ENCODE measurements around the gene RNF212.
"Not testable (repeated sequence)": the region's sequence is repeated elsewhere in the genome, so short reads cannot be mapped to it uniquely, and the experiment has no call there.

Gene RNF212

GRCh38 chr4:1048773-1049590, 64.4 kb downstream of the RNF212 start:
- no peak for DNase-seq (ENCODE audit: low read depth in 2 of 2)

DNA sequence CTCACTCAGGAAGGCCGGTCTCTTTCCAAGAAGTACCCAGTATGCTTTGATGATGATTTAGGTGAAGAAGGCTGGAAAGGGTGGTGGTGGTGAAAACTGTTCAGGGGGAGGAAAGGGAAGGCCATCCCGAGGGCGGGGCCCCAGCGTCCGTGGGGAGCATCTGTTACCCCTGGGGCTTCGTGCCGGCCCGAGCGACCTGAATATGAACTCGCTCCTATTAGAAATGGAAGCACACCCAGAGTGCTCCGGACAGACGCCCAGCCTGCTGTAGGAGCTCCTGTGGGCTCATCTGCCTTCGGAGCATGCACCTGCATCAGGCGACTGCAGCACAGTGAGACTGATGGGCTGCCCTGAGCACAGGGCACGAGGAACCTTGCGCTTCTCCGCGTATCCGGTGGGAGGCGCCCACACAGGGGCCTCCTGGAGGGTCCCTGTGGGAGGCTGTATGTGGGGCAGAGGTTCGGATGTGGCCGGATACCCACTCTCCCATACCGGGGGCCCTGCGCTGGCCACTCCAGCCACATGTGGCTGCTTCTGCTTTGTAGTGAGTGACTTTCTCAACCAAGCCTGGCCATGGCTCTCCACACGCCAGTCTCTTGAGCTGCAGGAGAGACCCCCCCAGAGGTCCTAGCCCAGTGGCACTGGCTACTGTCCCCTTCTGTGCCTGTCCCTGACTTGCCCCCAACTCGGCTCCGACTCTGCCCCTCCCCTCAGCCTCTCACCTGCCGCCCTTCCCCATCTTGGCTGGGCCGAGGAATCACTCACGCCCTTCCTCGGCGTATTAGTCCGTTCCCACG, 65.2 kb downstream of the RNF212 start:
- no peak for DNase-seq (ENCODE audit: low read depth in 2 of 2)

DNA sequence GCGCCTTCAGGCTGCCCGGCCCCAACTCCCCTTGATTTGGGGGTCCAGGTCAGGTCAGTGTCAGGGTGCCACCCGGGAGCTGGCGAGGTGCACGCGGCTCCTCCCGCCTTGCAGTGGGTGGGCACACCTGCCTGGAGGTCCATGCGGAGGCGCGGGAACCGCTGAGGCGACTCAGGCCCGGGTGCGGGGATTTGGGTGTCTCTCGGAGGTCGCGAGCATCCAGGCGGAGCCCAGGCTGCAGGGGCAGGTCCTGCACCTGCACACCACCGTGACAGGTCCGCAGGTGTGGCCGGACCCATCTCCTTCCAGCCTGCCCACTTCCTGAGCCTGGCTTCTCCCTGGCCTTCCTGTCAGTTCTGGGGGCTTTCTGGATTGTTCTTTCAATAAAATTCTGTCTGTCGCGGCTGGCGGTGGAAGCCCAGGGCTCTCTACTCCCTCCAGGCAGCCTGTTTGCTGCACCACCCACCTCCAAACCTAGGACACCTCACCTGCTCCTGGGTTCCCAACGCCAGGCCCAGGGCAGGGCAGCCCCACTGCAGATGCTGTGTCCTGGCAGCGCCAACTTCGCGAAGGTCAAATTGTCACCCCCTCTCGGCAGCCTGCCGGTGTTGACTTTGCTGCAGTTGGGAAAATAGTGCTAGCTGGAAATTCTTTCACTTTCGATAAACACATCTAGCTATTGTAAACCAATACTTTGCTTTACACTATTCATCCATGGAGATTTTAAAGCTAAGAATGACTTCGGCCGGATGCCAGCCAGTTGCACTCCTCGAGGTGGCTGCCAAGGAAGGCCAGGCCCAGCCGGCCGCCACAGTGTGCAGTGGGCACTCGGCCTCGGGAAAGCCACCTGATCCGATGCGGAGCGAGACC, 66.0 kb downstream of the RNF212 start:
- no peak for DNase-seq (ENCODE audit: low read depth in 2 of 2)

DNA sequence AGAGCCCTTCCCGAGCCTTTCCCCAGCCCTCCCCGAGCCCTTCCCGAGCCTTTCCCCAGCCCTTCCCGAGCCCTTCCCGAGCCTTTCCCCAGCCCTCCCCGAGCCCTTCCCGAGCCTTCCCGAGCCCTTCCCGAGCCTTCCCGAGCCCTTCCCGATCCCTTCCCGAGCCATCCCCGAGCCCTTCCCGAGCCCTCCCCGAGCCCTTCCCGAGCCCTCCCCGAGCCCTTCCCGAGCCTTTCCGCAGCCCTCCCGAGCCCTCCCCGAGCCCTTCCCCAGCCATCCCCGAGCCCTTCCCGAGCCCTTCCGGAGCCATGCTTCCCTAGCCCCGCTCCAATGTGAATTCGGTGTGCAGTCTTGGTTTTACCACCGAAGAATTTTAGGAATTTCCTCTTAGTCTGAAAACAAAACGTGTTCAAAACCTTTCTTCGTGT, 66.8 kb downstream of the RNF212 start:
- DNase-seq (ENCODE audit: low read depth in 2 of 2) = not testable (repeated sequence)

GRCh38 chr4:1045595-1046201, 67.7 kb downstream of the RNF212 start:
- DNase-seq (ENCODE audit: low read depth in 2 of 2) = no peak

- no peak for DNase-seq (ENCODE audit: low read depth in 2 of 2)
These were observed 68.2 kb downstream of the RNF212 start for GRCh38 chr4:1045193-1045594.

DNA sequence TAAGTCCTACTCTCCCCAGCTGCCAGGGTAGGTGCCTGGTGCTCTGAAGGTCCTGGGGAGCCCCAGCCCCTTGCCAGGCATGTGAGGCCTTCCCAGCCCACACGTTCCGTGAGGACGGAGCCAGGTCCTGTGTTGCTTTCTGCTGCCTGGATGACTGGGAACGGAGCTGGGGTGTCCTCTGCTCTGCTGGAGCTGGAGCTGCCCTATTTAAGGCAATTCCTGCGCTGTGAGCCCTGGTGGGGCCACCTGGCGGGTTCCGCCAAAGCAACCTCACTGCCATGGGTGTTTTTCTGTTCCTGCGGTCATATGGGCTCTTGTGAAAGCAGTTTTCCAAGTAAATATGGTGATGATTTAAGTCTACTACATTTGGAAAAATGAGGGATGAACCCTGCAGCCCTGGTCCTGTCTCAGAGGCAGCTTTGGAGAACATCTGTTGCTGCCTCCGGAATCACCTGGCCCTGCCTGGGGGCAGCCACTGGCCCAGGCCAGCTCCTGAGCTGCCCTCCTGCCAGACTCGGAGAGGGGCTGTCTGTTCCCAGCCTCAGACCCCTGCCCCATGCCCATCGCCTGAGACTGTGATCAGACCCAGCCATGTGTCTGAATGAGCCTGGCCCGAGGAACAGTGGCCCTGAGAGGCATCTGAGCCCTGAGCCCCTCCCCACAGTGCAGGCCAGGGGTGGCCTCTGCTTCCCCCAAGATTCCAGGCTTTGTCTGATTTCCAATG, 68.7 kb downstream of the RNF212 start:
- DNase-seq (ENCODE audit: low read depth in 2 of 2) = no peak

- no peak for DNase-seq (ENCODE audit: low read depth in 2 of 2)
These were observed 69.5 kb downstream of the RNF212 start for GRCh38 chr4:1043651-1044468.

- DNase-seq (ENCODE audit: low read depth in 2 of 2) = no peak
These were observed 70.2 kb downstream of the RNF212 start for GRCh38 chr4:1043162-1043561.

- no peak for DNase-seq (ENCODE audit: low read depth in 2 of 2)
These were observed 70.9 kb downstream of the RNF212 start for GRCh38 chr4:1042352-1043055.

GRCh38 chr4:1041936-1042330, 71.4 kb downstream of the RNF212 start:
- no peak for DNase-seq (ENCODE audit: low read depth in 2 of 2)

- no peak for DNase-seq (ENCODE audit: low read depth in 2 of 2)
These were observed 72.0 kb downstream of the RNF212 start for GRCh38 chr4:1041147-1041935.

DNA sequence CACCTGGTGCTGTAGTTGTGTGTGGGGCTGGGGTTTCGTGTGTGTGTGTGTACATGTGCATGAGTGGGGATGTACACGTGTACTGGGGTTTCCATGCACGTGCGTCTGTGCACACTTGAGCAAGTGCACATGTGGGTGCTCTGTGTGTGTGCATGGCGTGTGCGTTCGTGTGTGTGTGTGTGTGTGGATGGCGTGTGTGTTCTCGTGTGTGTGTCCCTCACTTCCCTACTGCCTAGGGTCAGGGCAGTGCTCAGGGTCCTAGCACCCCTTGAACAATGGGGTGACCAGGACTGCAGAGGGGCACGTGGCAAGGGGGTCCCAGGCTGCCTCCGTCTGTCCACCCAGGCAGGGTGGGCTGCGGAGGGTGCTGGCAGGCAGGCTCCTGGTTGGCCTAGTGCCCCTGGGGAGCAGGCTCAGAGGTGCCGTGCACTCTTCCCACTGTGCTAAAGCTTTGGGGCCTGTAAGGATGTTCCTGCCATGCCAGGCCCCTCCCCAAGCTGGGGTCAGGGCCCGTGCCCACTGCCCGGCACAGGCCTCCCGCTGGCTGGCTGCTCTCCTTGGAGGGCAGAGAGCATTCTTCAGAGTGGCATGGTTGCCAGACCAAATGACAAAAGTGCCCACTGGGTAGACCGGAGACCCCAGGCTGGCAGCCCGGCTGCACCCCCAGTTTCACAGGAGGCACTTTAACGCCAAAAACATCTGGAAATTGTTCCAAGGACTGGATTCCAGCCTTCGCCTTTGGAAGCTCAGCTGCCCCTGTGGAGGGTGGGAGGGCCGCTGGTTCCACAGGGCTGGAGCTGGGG, 72.8 kb downstream of the RNF212 start:
- DNase-seq (ENCODE audit: low read depth in 2 of 2) = no peak

DNA sequence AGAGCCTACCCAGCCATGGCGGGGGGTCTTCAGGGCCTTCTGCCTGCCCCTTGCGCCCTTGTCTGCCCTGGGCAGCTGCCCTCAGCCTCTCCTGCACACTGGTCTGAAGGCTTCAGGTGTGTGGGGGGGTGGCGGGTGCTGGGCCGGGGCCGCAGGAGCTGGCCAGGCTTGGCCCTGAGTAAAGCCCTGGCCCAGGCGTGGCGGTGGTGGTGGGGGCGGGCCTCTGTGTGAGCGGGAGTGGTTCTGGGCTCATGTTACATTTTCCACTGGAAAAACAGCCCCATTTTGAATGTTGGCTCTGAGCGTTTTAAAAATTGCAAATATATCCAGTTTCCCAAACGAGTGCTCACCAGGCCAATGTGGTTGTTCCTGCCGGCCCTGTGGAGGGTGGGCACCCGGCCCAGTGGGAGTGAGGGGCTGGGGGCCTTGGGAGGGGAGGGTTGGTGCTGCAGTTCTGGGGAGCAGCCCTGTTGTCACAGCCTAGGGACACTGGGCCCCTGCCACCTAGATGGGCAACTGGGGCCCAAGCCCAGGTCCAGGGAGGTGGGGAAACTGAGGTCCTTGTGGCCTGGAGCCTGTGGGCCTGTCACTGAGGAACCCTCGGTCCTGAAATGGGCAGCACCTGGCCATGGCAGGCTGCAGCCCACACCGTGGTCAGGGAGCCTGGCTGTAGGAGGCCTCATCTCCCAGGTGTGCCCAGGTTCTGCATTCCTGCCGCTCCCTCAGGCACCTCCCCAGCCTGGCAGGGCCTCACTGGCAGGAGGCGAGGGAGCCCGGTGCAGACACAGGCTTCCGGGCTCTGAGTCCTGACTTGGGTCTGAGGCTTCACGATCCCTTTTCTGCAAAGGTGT, 73.6 kb downstream of the RNF212 start:
- no peak for DNase-seq (ENCODE audit: low read depth in 2 of 2)

DNA sequence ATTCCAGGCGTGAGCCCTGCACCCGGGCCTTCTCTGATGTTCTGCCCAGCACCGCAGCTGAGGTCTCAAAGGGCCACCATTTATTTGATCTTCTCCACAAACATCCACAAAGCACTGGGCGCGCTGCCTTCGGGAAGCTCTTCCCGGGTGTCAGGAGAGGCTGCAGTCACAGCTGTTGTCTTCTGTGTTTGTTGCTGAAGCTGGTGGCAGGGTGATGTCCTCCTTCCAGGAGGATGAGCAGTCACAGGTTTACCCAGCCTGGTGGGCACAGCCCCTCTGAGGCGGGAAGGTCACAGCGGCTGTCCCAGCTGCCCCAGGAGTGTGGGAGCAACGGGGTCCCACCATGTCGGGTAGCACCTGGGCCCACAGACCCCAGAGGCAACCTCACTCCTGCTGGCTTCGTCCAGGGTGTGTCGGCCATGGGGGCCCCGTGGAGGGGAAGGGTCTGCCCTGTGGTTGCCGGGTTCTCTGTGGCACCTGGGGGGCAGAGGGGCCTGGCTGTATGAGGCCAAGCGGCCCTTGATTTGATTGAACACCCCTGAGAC, 74.3 kb downstream of the RNF212 start:
- DNase-seq (ENCODE audit: low read depth in 2 of 2) = no peak

DNA sequence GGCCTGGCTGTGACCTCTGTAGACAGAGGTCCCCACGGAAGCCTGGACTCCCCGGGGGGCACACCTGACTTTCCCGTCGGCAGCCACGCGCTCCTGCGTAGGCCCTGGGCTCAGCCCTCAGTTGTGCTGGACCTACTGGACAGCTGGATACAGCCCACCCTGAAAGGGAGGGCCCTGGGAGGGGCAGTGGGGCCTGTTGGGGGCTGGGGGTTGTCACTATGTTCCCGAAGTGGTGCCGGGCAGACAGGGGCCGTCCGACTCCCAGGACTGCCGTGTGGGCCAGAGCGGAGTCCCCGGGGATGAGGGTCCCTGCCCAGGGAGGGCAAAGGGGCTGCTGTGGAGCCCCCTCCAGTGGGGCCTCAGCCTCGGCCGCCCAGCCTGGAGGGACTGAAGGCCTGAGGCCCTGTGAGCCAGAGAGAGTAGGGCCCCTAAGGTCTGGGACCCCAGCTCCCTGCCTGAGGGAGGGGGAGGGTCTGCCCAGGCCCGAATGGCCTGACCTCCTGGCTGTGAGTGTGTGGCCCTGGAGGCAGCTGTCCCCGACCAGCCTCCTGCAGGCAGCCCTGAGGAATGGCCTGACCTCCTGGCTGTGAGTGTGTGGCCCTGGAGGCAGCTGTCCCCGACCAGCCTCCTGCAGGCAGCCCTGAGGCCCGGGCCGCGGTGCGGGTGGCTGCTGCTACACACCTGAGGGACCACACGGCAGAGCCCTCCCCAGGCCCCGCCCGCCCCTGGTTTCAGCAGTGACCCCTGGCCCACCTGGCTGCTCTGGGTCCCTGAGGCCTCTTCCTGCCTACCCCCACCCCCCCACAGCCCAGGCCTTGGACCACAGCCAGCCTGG, 76.2 kb downstream of the RNF212 start:
- no peak for DNase-seq (ENCODE audit: low read depth in 2 of 2)
